Lower leg skin (tissue), 3 donors: ENCODE measurements around the gene MRPL21.

Experiments used
- POLR2A ChIP-seq, 2 donors: fragments of 450-650 bp; IDR thresholded peaks; one replicate each; pipeline ENCODE4 v1.6.1; 2016 to 2017; ENCODE audit warnings: antibody characterized with exemption in 2 of 2, mild to moderate bottlenecking in 1 of 2, moderate library complexity in 1 of 2
- TF ChIP-seq, protein P1 (sequence below), 3 donors: fragments of 450-650 bp; IDR thresholded peaks; one replicate each; pipeline ENCODE4 v1.5.1; 2016; ENCODE audit warnings: antibody characterized with exemption in 3 of 3, mild to moderate bottlenecking in 3 of 3, moderate library complexity in 2 of 3

DNA sequence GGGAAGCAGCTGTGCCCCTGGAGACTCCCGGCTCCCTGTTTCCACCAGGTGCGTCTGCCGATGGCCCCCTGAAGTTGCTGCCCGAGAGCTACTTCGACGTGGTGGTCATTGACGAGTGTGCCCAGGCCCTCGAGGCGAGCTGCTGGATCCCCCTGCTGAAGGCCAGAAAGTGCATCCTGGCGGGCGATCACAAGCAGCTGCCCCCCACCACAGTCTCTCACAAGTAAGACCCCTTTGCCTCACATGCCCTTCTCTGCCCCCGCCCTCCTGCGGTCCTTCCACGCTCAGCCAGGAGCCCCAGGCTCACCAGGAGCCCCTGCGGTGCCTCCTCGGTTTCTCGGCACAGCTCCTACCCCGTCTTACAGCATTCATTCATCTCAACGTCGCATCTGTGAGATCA, 25.5 kb upstream of the MRPL21 start:
- TF ChIP-seq, protein P1, sequence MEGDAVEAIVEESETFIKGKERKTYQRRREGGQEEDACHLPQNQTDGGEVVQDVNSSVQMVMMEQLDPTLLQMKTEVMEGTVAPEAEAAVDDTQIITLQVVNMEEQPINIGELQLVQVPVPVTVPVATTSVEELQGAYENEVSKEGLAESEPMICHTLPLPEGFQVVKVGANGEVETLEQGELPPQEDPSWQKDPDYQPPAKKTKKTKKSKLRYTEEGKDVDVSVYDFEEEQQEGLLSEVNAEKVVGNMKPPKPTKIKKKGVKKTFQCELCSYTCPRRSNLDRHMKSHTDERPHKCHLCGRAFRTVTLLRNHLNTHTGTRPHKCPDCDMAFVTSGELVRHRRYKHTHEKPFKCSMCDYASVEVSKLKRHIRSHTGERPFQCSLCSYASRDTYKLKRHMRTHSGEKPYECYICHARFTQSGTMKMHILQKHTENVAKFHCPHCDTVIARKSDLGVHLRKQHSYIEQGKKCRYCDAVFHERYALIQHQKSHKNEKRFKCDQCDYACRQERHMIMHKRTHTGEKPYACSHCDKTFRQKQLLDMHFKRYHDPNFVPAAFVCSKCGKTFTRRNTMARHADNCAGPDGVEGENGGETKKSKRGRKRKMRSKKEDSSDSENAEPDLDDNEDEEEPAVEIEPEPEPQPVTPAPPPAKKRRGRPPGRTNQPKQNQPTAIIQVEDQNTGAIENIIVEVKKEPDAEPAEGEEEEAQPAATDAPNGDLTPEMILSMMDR (IDR thresholded peaks at IDR 0.05): no peak
- no peak for TF ChIP-seq POLR2A (IDR thresholded peaks at IDR 0.05)
